ENCODE data around the gene SH3GL1.
A peak's percentile ranks its signal among the peaks of the same experiment; 100 is the strongest.

SH3GL1 gene

DNA sequence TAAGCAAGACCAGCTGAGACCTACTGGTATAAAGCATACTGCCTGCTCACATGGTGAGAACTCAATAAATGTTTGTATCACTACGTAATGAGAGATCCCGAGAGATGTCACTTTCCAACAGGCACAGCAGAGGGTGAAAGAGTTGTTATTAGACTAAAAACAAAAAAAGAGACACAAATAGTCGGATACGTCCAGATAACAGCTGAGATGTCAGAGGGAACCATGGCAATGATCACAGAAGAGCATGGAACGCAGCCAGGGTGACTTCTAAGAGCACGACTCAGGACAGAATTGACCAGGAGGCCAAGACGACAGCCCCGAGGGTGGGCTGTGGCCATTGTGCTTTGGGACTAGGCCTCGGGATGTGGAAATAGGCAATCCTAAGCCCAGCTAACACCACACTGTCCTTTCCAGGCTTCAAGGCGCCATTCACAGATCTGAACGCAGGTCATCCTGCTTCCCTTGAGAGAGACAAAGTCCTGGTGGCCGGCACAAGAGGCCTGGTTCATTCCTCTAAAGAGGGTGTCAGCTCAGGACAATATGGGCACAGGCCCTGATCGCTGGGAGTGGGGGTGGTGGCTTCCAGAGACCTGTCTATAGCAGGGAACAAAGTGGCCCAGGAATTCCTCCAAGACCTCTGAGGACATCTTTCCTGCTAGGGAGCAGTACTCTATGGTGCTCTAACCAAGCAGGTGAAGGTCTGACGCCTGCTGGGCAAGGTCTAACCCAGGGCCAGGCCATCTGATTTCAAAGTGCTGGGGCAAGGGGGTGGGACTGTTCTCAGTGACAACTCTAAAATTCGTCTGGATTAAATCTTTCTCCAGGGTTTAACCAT is 3.2 kb downstream of the SH3GL1 start:
- DNase-seq (ENCODE audit: low spot score) = peak; percentile 37

GRCh38 chr19:4393947-4394590 is 6.3 kb downstream of the SH3GL1 start:
- no peak for DNase-seq (ENCODE audit: low spot score)

DNA sequence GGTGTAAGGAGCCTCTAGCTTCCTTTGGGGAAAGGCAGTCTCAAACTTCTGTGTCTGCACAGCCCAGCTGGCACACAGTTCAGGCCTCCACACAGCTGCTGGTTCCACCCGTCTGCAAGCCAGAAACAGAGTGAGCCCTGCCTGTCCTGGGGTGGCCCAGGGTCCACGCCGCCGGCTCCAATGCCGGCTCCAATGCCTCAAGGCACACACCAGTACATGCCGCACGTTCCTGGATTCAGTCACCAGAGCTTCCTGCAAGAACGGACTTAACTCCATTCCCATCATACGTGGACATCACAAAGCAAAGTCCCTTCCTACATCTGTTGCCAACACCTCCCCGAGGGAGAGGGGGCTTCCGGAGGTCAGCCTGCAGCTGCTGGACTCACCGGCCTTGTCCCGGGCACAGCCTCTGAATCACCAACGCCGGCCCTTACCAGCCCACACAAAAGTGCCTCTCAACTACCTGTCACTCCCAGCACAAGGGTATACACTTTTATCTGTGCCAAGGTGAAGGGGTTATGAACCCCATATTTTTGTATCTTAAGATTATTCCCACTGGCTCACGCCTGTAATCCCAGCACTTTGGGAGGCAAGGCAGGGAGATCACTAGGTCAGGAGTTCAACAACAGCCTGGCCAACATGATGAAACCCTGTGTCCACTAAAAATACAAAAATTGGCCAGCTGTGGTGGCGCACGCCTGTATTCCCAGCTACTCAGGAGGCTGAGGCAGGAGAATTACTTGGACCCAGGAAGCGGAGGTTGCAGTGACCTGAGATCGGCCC is 8.5 kb downstream of the SH3GL1 start:
- no peak for DNase-seq (ENCODE audit: low spot score)

DNA sequence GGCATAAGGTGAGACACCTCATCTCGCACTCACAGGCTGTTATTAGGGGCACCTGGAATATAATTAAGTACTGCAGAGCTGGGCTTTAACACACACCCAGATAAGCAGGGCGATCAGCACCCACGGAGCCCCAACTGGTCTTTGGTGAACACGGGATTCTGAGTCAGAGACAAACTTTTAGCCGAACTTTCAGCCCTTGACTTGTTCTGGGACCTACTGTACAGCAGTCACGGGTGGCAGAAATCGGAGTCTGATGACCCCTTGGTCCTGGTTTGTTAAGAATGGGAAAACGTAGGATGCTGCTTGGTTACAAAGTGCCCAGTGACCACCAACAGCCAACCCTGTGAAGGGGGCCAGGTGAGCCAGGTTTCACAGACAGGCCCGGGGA is 9.0 kb downstream of the SH3GL1 start:
- no peak for DNase-seq (ENCODE audit: low spot score)

- DNase-seq (ENCODE audit: low spot score) = no peak
Measured at GRCh38 chr19:4390567-4391305, 9.6 kb downstream of the SH3GL1 start.

GRCh38 chr19:4390017-4390566 is 10.3 kb downstream of the SH3GL1 start:
- no peak for DNase-seq (ENCODE audit: low spot score)

DNA sequence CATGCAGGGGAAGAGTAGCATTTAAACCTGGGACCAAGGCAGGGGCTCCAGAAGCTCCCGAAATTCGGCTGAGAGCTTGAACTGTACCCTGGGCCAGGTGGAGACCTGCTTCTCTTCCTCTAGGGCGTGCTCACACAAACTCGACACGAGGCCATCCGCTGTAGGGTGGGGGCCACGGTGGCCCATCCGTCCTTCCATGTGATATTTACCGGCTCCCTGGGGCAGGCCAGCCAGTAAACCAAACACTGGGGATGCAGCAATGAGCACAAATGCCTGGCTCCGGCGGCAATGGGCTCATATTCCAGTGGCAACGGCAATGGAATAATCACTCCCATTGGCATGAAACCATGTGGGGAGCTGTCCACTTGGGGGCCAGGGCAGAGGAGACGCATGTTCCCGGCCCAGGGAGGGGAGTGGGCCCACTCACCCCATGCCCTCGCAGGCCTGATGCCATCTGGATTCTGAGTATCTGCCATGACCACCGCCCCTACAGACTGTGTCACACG is 10.8 kb downstream of the SH3GL1 start:
- no peak for DNase-seq (ENCODE audit: low spot score)

DNA sequence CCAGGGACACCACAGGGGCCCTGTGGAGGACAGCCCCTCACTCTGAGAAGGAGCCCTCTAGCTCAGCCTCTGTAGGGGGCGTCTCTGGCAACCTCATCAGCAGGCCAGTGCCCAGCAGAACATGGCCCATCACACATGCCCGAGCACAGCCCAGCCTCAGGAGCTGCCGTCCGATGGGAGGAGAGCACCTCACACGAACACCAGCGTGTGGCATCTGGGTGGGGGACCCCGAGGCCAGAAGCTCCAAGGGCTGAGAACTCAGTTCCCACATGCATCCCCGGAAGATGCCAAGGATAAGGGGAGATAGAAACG is 11.3 kb downstream of the SH3GL1 start:
- no peak for DNase-seq (ENCODE audit: low spot score)

DNA sequence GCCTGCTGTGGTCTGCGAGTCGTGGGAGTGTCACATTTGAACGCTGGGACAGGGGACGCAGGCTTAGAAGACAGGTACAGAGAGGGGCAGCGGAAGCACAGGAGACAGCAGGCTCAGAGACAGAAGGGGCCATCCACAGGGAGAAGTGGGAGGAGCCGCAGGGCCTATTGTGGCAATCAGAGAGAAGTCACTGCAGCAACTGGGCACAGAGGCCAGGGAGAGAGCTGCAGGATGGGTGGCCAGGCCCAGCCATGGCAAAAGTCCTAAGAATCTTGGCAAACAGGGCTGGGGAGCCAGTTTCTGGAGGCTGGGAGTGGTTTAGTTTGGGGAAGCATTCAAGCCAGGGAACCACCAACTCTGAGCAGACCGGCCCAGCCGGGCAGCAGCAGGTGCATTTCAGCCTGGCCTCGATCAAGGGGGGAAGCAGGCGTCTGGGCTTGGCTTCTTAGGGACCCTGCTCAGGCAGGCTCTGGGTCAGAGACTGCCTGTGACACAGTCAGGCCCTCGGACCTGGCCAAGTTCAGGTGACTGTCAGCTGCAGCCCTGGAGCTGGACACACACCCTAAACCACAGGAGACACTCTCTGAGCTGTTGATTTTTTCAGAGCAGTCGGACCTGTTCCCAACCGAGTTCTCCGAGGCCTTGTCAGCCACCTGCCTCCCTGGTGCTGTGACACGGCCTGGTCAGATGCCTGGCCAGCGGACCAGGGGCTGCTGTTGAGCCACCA is 11.8 kb downstream of the SH3GL1 start:
- DNase-seq (ENCODE audit: low spot score) = peak; percentile 67

DNA sequence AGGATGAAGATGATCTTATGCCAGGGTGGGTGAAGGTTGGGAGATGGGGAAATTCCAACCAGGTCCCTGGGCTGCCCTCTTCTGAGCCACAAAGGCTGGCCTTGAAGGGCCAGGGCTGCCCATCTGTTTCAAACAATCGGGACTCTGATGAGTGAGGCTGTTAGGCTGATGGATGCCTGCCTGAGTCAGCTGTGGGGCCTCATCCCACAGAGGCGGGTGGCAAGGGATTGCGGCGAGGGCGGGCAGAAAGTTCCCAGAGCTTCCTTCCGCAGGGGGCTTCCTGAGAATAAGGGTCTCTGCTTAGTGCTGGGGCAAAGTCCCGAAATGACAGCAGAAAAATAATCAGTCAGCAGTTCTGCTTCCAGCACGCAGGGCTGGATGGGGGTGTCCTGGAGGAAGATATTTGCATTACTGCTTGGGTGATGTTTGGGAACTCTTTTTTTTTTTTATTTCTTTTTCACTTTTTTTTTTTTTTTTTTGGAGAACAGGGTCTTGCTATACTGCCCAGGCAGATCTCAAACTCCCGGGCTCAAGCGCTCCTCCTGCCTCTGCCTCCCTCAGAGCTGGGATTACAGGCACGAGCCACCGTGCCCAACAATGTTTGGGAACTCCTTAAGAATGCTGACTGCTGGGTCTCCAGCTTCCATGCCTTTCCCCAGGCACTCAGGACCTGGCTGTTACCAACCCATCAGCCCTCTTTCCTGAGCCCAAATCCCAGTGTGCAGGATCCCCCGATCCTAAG is 14.1 kb downstream of the SH3GL1 start:
- no peak for DNase-seq (ENCODE audit: low spot score)

- DNase-seq (ENCODE audit: low spot score) = no peak
Measured at GRCh38 chr19:4385291-4386040, 14.9 kb downstream of the SH3GL1 start.

- peak; percentile 10 for DNase-seq (ENCODE audit: low spot score)
Measured at GRCh38 chr19:4380254-4380727, 20.1 kb downstream of the SH3GL1 start.

- DNase-seq (ENCODE audit: low spot score) = no peak
Measured at GRCh38 chr19:4379383-4380253, 20.7 kb downstream of the SH3GL1 start.

- no peak for DNase-seq (ENCODE audit: low spot score)
Measured at GRCh38 chr19:4378886-4379285, 21.5 kb downstream of the SH3GL1 start.

- DNase-seq (ENCODE audit: low spot score) = no peak
Measured at GRCh38 chr19:4376991-4377781, 23.2 kb downstream of the SH3GL1 start.

- no peak for DNase-seq (ENCODE audit: low spot score)
Measured at GRCh38 chr19:4376671-4376990, 23.7 kb downstream of the SH3GL1 start.

DNA sequence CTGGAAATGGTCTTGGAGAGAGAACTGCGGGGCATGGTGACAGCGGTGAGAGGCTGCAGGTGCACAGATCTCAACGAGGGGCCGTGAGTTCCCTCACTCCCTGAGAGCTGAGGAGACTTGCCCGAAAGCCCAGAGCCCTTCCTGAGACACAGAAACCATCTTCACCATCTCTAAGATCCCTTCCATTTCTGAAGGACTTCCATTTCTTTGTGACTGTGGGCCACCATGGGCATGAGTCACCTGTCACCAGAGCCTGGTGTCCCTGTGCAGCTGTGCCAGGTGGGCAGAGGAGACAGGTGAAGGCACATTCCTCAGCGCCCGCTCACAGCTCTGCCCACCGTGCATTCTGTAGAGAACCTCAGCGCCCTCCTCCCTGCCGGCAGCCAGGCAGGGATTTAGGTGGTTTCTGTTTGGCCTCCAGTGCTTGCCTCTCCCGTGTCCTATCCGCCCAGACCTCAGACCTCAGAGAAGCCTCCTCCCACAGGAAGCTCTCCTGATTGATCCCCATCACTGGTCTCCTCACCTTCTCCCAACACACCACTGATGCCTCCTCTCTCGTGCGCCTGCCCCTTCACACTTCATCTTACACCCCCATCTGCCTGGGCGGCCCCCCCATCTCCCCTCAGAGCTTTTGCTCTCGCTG is 24.2 kb downstream of the SH3GL1 start:
- DNase-seq (ENCODE audit: low spot score) = no peak

All from cerebellar cortex (tissue), 1 donor.